H1 (cell line): ENCODE data around the gene NME3. TPM values are rescaled to one million over a fixed set of nuclear protein-coding genes. Genes with fewer than 3 reads are reported as not detected.

Experiments
- CTCF ChIA-PET: fragments of 300-600 bp; sonication (Branson Sonifier 250); formaldehyde crosslinking; loops from one replicate; lab custom pipeline; 2021; ENCODE audit not compliant: partially characterized antibody; lab: Charles Lee
- POLR2A ChIA-PET: fragments of 300-600 bp; sonication (Branson Sonifier 250); formaldehyde crosslinking; loops from one replicate; lab custom pipeline; 2021; ENCODE audit warnings: inconsistent platforms; ENCODE audit not compliant: partially characterized antibody; lab: Charles Lee
- DNase-seq, 2 experiments: peaks; one replicate each; pipeline versions ENCODE4 v3.0.0 to v3.0.0-alpha.2; 2010 to 2022; ENCODE audit warnings: low spot score in 2 of 2, low read depth in 1 of 2, mixed read lengths in 1 of 2
- FAIRE-seq: peaks from 2 replicates; lab custom pipeline; 2011; peaks lifted over from hg19 to GRCh38; lab: Jason Lieb, UNC
- H2AFZ ChIP-seq: 2 replicates; pipeline ENCODE4 v1.8.1; 2012; ENCODE audit warnings: low read length, inconsistent platforms
- H2AK5ac ChIP-seq: 2 replicates; pipeline ENCODE4 v1.6.1; 2013; ENCODE audit warnings: low read depth, low read length
- H2BK120ac ChIP-seq: replicated peaks from 2 replicates; pipeline ENCODE3; 2013; ENCODE audit warnings: low read depth, low read length, inconsistent platforms
- H2BK12ac ChIP-seq: 2 replicates; pipeline ENCODE4 v1.6.1; 2013; ENCODE audit warnings: low read depth, low read length
- H2BK15ac ChIP-seq: 2 replicates; pipeline ENCODE4 v1.6.1; 2013; ENCODE audit warnings: low read length
- H2BK20ac ChIP-seq: 2 replicates; pipeline ENCODE4 v1.6.1; 2013; ENCODE audit warnings: low read length
- H2BK5ac ChIP-seq: 2 replicates; pipeline ENCODE4 v1.6.1; 2013; ENCODE audit warnings: low read depth, low read length
- H3K14ac ChIP-seq: 2 replicates; pipeline ENCODE4 v1.6.1; 2013; ENCODE audit warnings: inconsistent platforms; ENCODE audit not compliant: insufficient read length
- H3K18ac ChIP-seq: 2 replicates; pipeline ENCODE4 v1.6.1; 2013; ENCODE audit warnings: low read length; ENCODE audit errors: extremely low read depth
- H3K23ac ChIP-seq: 2 replicates; pipeline ENCODE4 v1.6.1; 2013; ENCODE audit warnings: inconsistent platforms; ENCODE audit not compliant: insufficient read length
- H3K23me2 ChIP-seq: 2 replicates; pipeline ENCODE4 v1.6.1; 2013; ENCODE audit warnings: low read depth, low read length
- H3K27ac ChIP-seq: 2 replicates; pipeline ENCODE4 v1.6.1; 2011; ENCODE audit warnings: low read depth, low read length, inconsistent platforms
- H3K27me3 ChIP-seq, 4 experiments: replicated peaks in 1 of 4; 1 replicate in 1 of 4; 2 replicates in 3 of 4; pipeline versions ENCODE4 v1.6.1 to v1.8.1; 2011 to 2013; ENCODE audit warnings: low read length in 3 of 4, mild to moderate bottlenecking in 3 of 4, inconsistent platforms in 2 of 4, mixed read lengths in 2 of 4, moderate library complexity in 1 of 4; ENCODE audit not compliant: control insufficient read depth in 3 of 4, insufficient read depth in 3 of 4; ENCODE audit errors: extremely low read depth in 1 of 4
- H3K36me3 ChIP-seq, 4 experiments: 2 replicates each; pipeline versions ENCODE4 v1.6.1 to v1.8.1; 2011 to 2013; ENCODE audit warnings: mild to moderate bottlenecking in 4 of 4, low read length in 3 of 4, moderate library complexity in 2 of 4, control low read depth in 1 of 4, inconsistent platforms in 1 of 4; ENCODE audit not compliant: insufficient read depth in 4 of 4, control insufficient read depth in 2 of 4
- H3K4ac ChIP-seq: replicated peaks from 2 replicates; pipeline ENCODE3; 2013; ENCODE audit warnings: low read length, low read depth, mixed read lengths, inconsistent platforms; ENCODE audit not compliant: insufficient read length
- H3K4me1 ChIP-seq, 4 experiments: replicated peaks in 1 of 4; 1 replicate in 1 of 4; 2 replicates in 3 of 4; pipeline versions ENCODE4 v1.6.1 to v1.8.1; 2011 to 2013; ENCODE audit warnings: low read length in 3 of 4, inconsistent platforms in 2 of 4, mixed read lengths in 1 of 4; ENCODE audit not compliant: insufficient read depth in 4 of 4, control insufficient read depth in 3 of 4
- H3K4me2 ChIP-seq, 2 experiments: 2 replicates each; pipeline versions ENCODE4 v1.6.1 to v1.8.1; 2011 to 2013; ENCODE audit warnings: low read depth in 2 of 2, low read length in 2 of 2, control low read depth in 1 of 2, inconsistent platforms in 1 of 2, mild to moderate bottlenecking in 1 of 2; ENCODE audit not compliant: insufficient read depth in 1 of 2
- H3K4me3 ChIP-seq, 4 experiments: fragments of 200-600, 300-600 bp in 1 of 4; sonication (generic), shearing (Covaris generic), sonication (Bioruptor Twin) in 1 of 4; 2 replicates each; pipeline versions ENCODE4 v1.5.1 to v1.8.1; 2011 to 2016; ENCODE audit warnings: low read length in 4 of 4, low read depth in 3 of 4, control low read depth in 2 of 4, inconsistent platforms in 2 of 4, mild to moderate bottlenecking in 2 of 4, mixed read lengths in 1 of 4, moderate library complexity in 1 of 4; ENCODE audit not compliant: insufficient read depth in 2 of 4; ENCODE audit errors: extremely low read depth in 1 of 4
- H3K56ac ChIP-seq: replicated peaks from 2 replicates; pipeline ENCODE3; 2013; ENCODE audit warnings: low read depth, mild to moderate bottlenecking, mixed read lengths, low read length, inconsistent platforms; ENCODE audit not compliant: insufficient read length
- H3K79me1 ChIP-seq: 2 replicates; pipeline ENCODE4 v1.6.1; 2013; ENCODE audit warnings: low read depth, low read length, control low read depth
- H3K79me2 ChIP-seq, 2 experiments: 2 replicates each; pipeline versions ENCODE4 v1.6.1 to v1.8.1; 2012 to 2013; ENCODE audit warnings: low read length in 2 of 2, mild to moderate bottlenecking in 2 of 2, inconsistent platforms in 1 of 2; ENCODE audit not compliant: insufficient read depth in 2 of 2, control insufficient read depth in 1 of 2
- H3K9ac ChIP-seq, 4 experiments: replicated peaks in 1 of 4; 1 replicate in 1 of 4; 2 replicates in 3 of 4; pipeline versions ENCODE4 v1.6.1 to v1.8.1; 2011 to 2013; ENCODE audit warnings: low read depth in 3 of 4, low read length in 3 of 4, control low read depth in 2 of 4, mild to moderate bottlenecking in 2 of 4, moderate library complexity in 2 of 4, inconsistent platforms in 1 of 4; ENCODE audit errors: extremely low read depth in 1 of 4
- H3K9me3 ChIP-seq, 2 experiments: 2 replicates each; pipeline versions ENCODE4 v1.6.1 to v1.8.1; 2012 to 2013; ENCODE audit warnings: mild to moderate bottlenecking in 2 of 2, moderate library complexity in 2 of 2, control low read depth in 1 of 2, inconsistent platforms in 1 of 2, low read depth in 1 of 2, low read length in 1 of 2, mixed read lengths in 1 of 2; ENCODE audit not compliant: insufficient read depth in 2 of 2
- H4K20me1 ChIP-seq, 2 experiments: replicated peaks in 1 of 2; 2 replicates each; pipeline versions ENCODE3 to v1.8.1; 2011 to 2013; ENCODE audit warnings: inconsistent platforms in 2 of 2, low read length in 2 of 2, mild to moderate bottlenecking in 1 of 2; ENCODE audit not compliant: insufficient read depth in 2 of 2, control insufficient read depth in 1 of 2
- H4K5ac ChIP-seq: 2 replicates; pipeline ENCODE4 v1.6.1; 2013; ENCODE audit warnings: low read length, low read depth, mixed read lengths, inconsistent platforms; ENCODE audit not compliant: insufficient read length
- H4K8ac ChIP-seq: 2 replicates; pipeline ENCODE4 v1.8.0; 2013; ENCODE audit warnings: mild to moderate bottlenecking, moderate library complexity, low read length, inconsistent platforms; ENCODE audit not compliant: insufficient read depth; ENCODE audit errors: extremely low read depth
- H4K91ac ChIP-seq: replicated peaks from 2 replicates; pipeline ENCODE3; 2013; ENCODE audit warnings: low read length, mixed read lengths, inconsistent platforms; ENCODE audit not compliant: insufficient read length
- CEBPB ChIP-seq: IDR thresholded peaks from 2 replicates; pipeline ENCODE4 v1.6.1; 2012; ENCODE audit warnings: low read depth, low read length
- FOSL1 ChIP-seq: IDR thresholded peaks from 2 replicates; pipeline ENCODE4 v1.6.1; 2011; ENCODE audit warnings: mild to moderate bottlenecking, low read depth, low read length, moderate library complexity; ENCODE audit not compliant: insufficient read depth
- POLR2A ChIP-seq, 2 experiments: IDR thresholded peaks; 1 replicate in 1 of 2; 2 replicates in 1 of 2; pipeline ENCODE4 v1.6.1; 2011; ENCODE audit warnings: low read depth in 2 of 2, low read length in 2 of 2, mild to moderate bottlenecking in 2 of 2; ENCODE audit errors: control extremely low read depth in 1 of 2
- WGBS, 2 experiments: shearing (Covaris generic) in 1 of 2; methylation state at CpG; one replicate each; pipeline versions ENCODE4 v1.1.6 to v1.1.7; 2013 to 2015; ENCODE audit warnings: low lambda C conversion rate in 2 of 2, mixed read lengths in 2 of 2, inconsistent platforms in 1 of 2, low coverage in 1 of 2, missing lambda C conversion rate in 1 of 2; ENCODE audit not compliant: insufficient replicate concordance in 2 of 2, insufficient coverage in 1 of 2, insufficient read length in 1 of 2; ENCODE audit errors: extremely low coverage in 1 of 2, missing lambda C conversion rate in 1 of 2; 5-methylcytosine and 5-hydroxymethylcytosine counted together
- polyA plus RNA-seq, 7 experiments: library from polyadenylated mRNA; depleted of rRNA in 3 of 7; stranded (reverse) in 5 of 7; unstranded in 2 of 7; fragments of >200 nt in 5 of 7; fragments of 200-250 nt in 2 of 7; gene quantifications; 1 replicate in 5 of 7; 2 replicates in 1 of 7; 4 replicates in 1 of 7; pipeline versions ENCODE4 v1.2.1 to v1.2.3, GENCODE V29; 2011 to 2013; ENCODE audit warnings: missing spikeins in 2 of 7, mixed read lengths in 2 of 7
- total RNA-seq: library from RNA; stranded (reverse); fragmentation: NEBNext Ultra II Directional; extraction: Animal tissue kit (Norgen Biotek cat#: 25700); gene quantifications from 2 replicates; pipeline ENCODE4 v1.2.1, GENCODE V29; 2021

NME3 gene
- total and polyA plus RNA-seq, 2 of the 8 experiments (the other 6 are each of a cell fraction or from before 2014, with no cell fraction given) = 72.5 to 163 TPM

GRCh38 chr16:1767116-1767994 lies 4.0 kb downstream of the NME3 start:
- Histone ChIP-seq H3K56ac (no peak overlapping the region), H3K14ac (no peak overlapping the region), H4K91ac (no peak overlapping the region), H3K79me1 (no peaks in the 10 kb centered on the region), H2AK5ac (no peak overlapping the region), H3K4me2 (no peak overlapping the region), H3K9me3 (no peaks in the 10 kb centered on the region; a peak in 1 of 4 replicates), H2BK20ac (no peak overlapping the region), H2AFZ (no peak overlapping the region), H3K27me3 (no peaks in the 10 kb centered on the region; a peak in 1 of 7 replicates), H3K23ac (no peak overlapping the region), H3K36me3 (peaks cover 3 to 37% (median 7%) of the 10 kb centered on the region in 4 experiments; a peak in 4 of 8 replicates), H3K4me1 (peaks cover 0 to 25% (median 14%) of the 10 kb centered on the region in 4 experiments; a peak in 5 of 7 replicates), H3K23me2 (peaks cover 13% of the 10 kb centered on the region), H2BK12ac (no peak overlapping the region), H3K9ac (no peak overlapping the region), H4K20me1 (peaks cover 1 to 13% of the 10 kb centered on the region in 2 experiments), H2BK5ac (no peak overlapping the region), H3K18ac (no peak overlapping the region), H3K4ac (no peak overlapping the region), H4K8ac (no peak overlapping the region), H2BK15ac (no peak overlapping the region), H3K27ac (no peak overlapping the region), H4K5ac (no peak overlapping the region), H3K4me3 (no peak overlapping the region), H3K79me2 (peaks cover 0 to 5% of the 10 kb centered on the region in 2 experiments; a peak in 1 of 4 replicates), H2BK120ac (no peak overlapping the region)
- no peak for DNase-seq
- no peak for FAIRE-seq
- TF ChIP-seq POLR2A (IDR thresholded peaks at IDR 0.05; ENCODE audit: control extremely low read depth in 1 of 2, low read depth in 2 of 2, low read length in 2 of 2) (0 out of 3 replicates have a peak, but pooled peaks of 1 of the 2 experiments have one; percentile 2), FOSL1 (no peak), CEBPB (no peak)
- POLR2A ChIA-PET = interaction anchor here (5.9 to 13.5 kb wide), 2 partner anchors 8 to 12 kb away, joined by 29 to 246 read pairs; partner anchors contain the start of genes NUBP2 and SPSB3
- CTCF ChIA-PET = interaction anchor here (0.9 kb wide), 2 partner anchors 62 to 693 kb away, joined by 3 to 4 read pairs; partner anchors contain the start of genes MAPK8IP3 and TEDC2
- 89% methylated on average over 34 of the region's 42 CpGs; no CpG with 5 or more reads in 1 of the 2 experiments for WGBS, 2 experiments
